GM12878 (cell line): ENCODE results near the gene MMP10. TPM values are rescaled to one million over a fixed set of nuclear protein-coding genes. Genes with fewer than 3 reads are reported as not detected.

Experiments used
- ATAC-seq: fragments of 200-7000 bp; cut with Tn5 transposase; 3 replicates; pipeline ENCODE4 v1.9.1; 2020; ENCODE audit warnings: mild to moderate bottlenecking, moderate library complexity
- BruUV-seq: library from RNA; stranded (reverse); fragments of 400-500 nt; replicated peaks from 2 replicates; lab custom pipeline; 2021; lab: Mats Ljungman, UMichigan
- CTCF ChIA-PET: fragments of 300-600 bp; sonication (Branson Sonifier 250); formaldehyde crosslinking; extraction: SDS; loops from one replicate; lab custom pipeline; 2021; ENCODE audit warnings: inconsistent platforms; lab: Yijun Ruan, JAX
- POLR2A ChIA-PET: fragments of 350-600 bp; formaldehyde crosslinking; extraction: SDS; loops from one replicate; lab custom pipeline; 2021; ENCODE audit warnings: inconsistent platforms; lab: Charles Lee
- RAD21 ChIA-PET: fragments of 300-600 bp; sonication (Branson Sonifier 250); formaldehyde crosslinking; loops from one replicate; lab custom pipeline; 2023; ENCODE audit warnings: antibody characterized with exemption; ENCODE audit not compliant: unreplicated experiment; lab: Charles Lee
- SMC1A ChIA-PET: fragments of 300-600 bp; sonication (Branson Sonifier 250); formaldehyde crosslinking; loops from one replicate; lab custom pipeline; 2023; ENCODE audit not compliant: unreplicated experiment, uncharacterized antibody; lab: Charles Lee
- DNase-seq: peaks from one replicate; pipeline ENCODE4 v3.0.0-alpha.2; 2011; ENCODE audit warnings: low read depth, low spot score
- FAIRE-seq: peaks from 3 replicates; lab custom pipeline; 2011; peaks lifted over from hg19 to GRCh38; lab: Jason Lieb, UNC
- H2AFZ ChIP-seq: 2 replicates; pipeline ENCODE4 v1.6.0; 2011; ENCODE audit warnings: low read depth, low read length, control low read depth; ENCODE audit not compliant: control insufficient read depth
- H3K27ac ChIP-seq: 2 replicates; pipeline ENCODE4 v1.5.1; 2011; ENCODE audit warnings: control low read depth; ENCODE audit not compliant: control insufficient read depth, insufficient read depth
- H3K27me3 ChIP-seq, 2 experiments: replicated peaks in 1 of 2; 2 replicates each; pipeline versions ENCODE4 v1.6.0 to v1.6.1; 2011; ENCODE audit warnings: low read length in 1 of 2; ENCODE audit not compliant: control insufficient read depth in 2 of 2, insufficient read depth in 2 of 2
- H3K36me3 ChIP-seq, 2 experiments: 2 replicates each; pipeline ENCODE4 v1.5.1; 2011; ENCODE audit warnings: low read length in 1 of 2; ENCODE audit not compliant: control insufficient read depth in 2 of 2, insufficient read depth in 2 of 2
- H3K4me1 ChIP-seq: 2 replicates; pipeline ENCODE4 v1.6.1; 2011; ENCODE audit warnings: mild to moderate bottlenecking, low read length, moderate library complexity, mixed read lengths; ENCODE audit not compliant: control insufficient read depth, insufficient read depth
- H3K4me2 ChIP-seq: 2 replicates; pipeline ENCODE4 v1.6.0; 2011; ENCODE audit warnings: control low read depth; ENCODE audit not compliant: control insufficient read depth, insufficient read depth
- H3K4me3 ChIP-seq: fragments of 200-600 bp; sonication (generic); 2 replicates; pipeline ENCODE4 v1.5.1; 2016
- H3K79me2 ChIP-seq: 2 replicates; pipeline ENCODE4 v1.6.0; 2011; ENCODE audit warnings: low read length; ENCODE audit not compliant: control insufficient read depth, insufficient read depth
- H3K9ac ChIP-seq: 2 replicates; pipeline ENCODE4 v1.8.0; 2011; ENCODE audit warnings: low read length, control low read depth, mixed read lengths; ENCODE audit not compliant: control insufficient read depth, insufficient read depth
- H3K9me3 ChIP-seq: replicated peaks from 3 replicates; pipeline ENCODE4 v1.5.1; 2011; ENCODE audit warnings: mild to moderate bottlenecking, low read length; ENCODE audit not compliant: control insufficient read depth, insufficient read depth
- H4K20me1 ChIP-seq: 2 replicates; pipeline ENCODE4 v1.6.0; 2011; ENCODE audit not compliant: control insufficient read depth, insufficient read depth
- ATF7 ChIP-seq: fragments of 450-650 bp; IDR thresholded peaks from 2 replicates; pipeline ENCODE4 v1.6.1; 2016; ENCODE audit warnings: low read depth, mild to moderate bottlenecking
- BCLAF1 ChIP-seq: fragments of 450-650 bp; IDR thresholded peaks from 2 replicates; pipeline ENCODE4 v1.6.1; 2017; ENCODE audit warnings: antibody characterized with exemption, mild to moderate bottlenecking, moderate library complexity
- CBFB ChIP-seq: IDR thresholded peaks from 2 replicates; pipeline ENCODE4 v1.6.1; 2016; ENCODE audit warnings: antibody characterized with exemption, low read depth
- CREB1 ChIP-seq: IDR thresholded peaks from 2 replicates; pipeline ENCODE4 v1.6.1; 2012; ENCODE audit warnings: low read depth, mild to moderate bottlenecking, inconsistent platforms
- ESRRA ChIP-seq: IDR thresholded peaks from 2 replicates; pipeline ENCODE4 v1.6.1; 2012; ENCODE audit warnings: mild to moderate bottlenecking, low read length, improper control_type of control experiment
- IKZF1 ChIP-seq: fragments of 450-650 bp; conservative IDR thresholded peaks from 2 replicates; pipeline ENCODE4 v1.6.1; 2017; ENCODE audit warnings: antibody characterized with exemption, mild to moderate bottlenecking
- MAX ChIP-seq: IDR thresholded peaks from 2 replicates; pipeline ENCODE4 v1.6.1; 2012; ENCODE audit warnings: low read depth, low read length, improper control_type of control experiment
- MTA2 ChIP-seq: fragments of 450-650 bp; IDR thresholded peaks from 2 replicates; pipeline ENCODE4 v1.6.1; 2016; ENCODE audit warnings: low read depth, mild to moderate bottlenecking, moderate library complexity
- NR2C1 ChIP-seq: fragments of 450-650 bp; IDR thresholded peaks from 2 replicates; pipeline ENCODE4 v1.6.1; 2017; ENCODE audit warnings: antibody characterized with exemption, mild to moderate bottlenecking, moderate library complexity
- NRF1 ChIP-seq: conservative IDR thresholded peaks from 2 replicates; pipeline ENCODE4 v1.6.1; 2011; ENCODE audit warnings: mild to moderate bottlenecking, low read depth, low read length, improper control_type of control experiment
- POLR2AphosphoS2 ChIP-seq: IDR thresholded peaks from 2 replicates; pipeline ENCODE4 v1.6.1; 2011; ENCODE audit warnings: low read depth, mild to moderate bottlenecking, low read length, improper control_type of control experiment, moderate library complexity
- POU2F2 ChIP-seq: IDR thresholded peaks from 3 replicates; pipeline ENCODE4 v1.6.1; 2011; ENCODE audit warnings: low read depth, mild to moderate bottlenecking, low read length, borderline replicate concordance
- RBBP5 ChIP-seq: fragments of 200-600 bp; sonication (generic); conservative IDR thresholded peaks from 2 replicates; pipeline ENCODE4 v1.6.1; 2016
- SIN3A ChIP-seq: IDR thresholded peaks from 2 replicates; pipeline ENCODE4 v1.6.1; 2012; ENCODE audit warnings: low read depth, low read length, improper control_type of control experiment
- SMAD1 ChIP-seq: fragments of 450-650 bp; IDR thresholded peaks from 2 replicates; pipeline ENCODE4 v1.6.1; 2018; ENCODE audit warnings: mild to moderate bottlenecking, low read depth; ENCODE audit not compliant: partially characterized antibody
- SPI1 ChIP-seq: IDR thresholded peaks from 2 replicates; pipeline ENCODE4 v1.6.1; 2011; ENCODE audit warnings: low read depth, mild to moderate bottlenecking, low read length, moderate library complexity, borderline replicate concordance; ENCODE audit not compliant: insufficient read depth
- USF2 ChIP-seq: IDR thresholded peaks from 2 replicates; pipeline ENCODE4 v1.6.1; 2011; ENCODE audit warnings: low read depth, low read length, improper control_type of control experiment, borderline replicate concordance
- ZBTB4 ChIP-seq: fragments of 450-650 bp; formaldehyde crosslinking; IDR thresholded peaks from 2 replicates; pipeline ENCODE4 v1.4.0; 2022; ENCODE audit warnings: mild to moderate bottlenecking, moderate library complexity
- WGBS: methylation state at CpG from one replicate; pipeline ENCODE4 v1.1.6; 2016; ENCODE audit warnings: low lambda C conversion rate; ENCODE audit not compliant: insufficient replicate concordance, insufficient coverage; ENCODE audit errors: missing lambda C conversion rate; 5-methylcytosine and 5-hydroxymethylcytosine counted together
- in situ Hi-C: fragments of 300-500 bp; cut with MboI; formaldehyde crosslinking; loops from 9 replicates; pipeline ENCODE4 v1.14.3; 2018; ENCODE audit warnings: mixed read lengths
- intact Hi-C: fragments of 100-400 bp; cut with micrococcal nuclease; formaldehyde crosslinking; loops from one replicate; pipeline ENCODE4 v1.14.2; 2022; ENCODE audit not compliant: unreplicated experiment
- polyA plus RNA-seq, 11 experiments: library from polyadenylated mRNA; depleted of rRNA in 4 of 11; unstranded in 6 of 11; stranded (reverse) in 5 of 11; fragments of >200 nt; fragmentation: Nextera tagmentation in 4 of 11; fragmentation: Illumina TruSeq in 1 of 11; extraction: Ambion mirVana in 4 of 11; extraction: Trizol in 1 of 11; gene quantifications; 1 replicate in 1 of 11; 2 replicates in 10 of 11; pipeline versions ENCODE4 v1.2.1 to v1.2.3, GENCODE V29; 2011 to 2016; ENCODE audit warnings: inconsistent platforms in 2 of 11, missing spikeins in 2 of 11, low read depth in 1 of 11
- total RNA-seq, 4 experiments: library from RNA; depleted of rRNA in 3 of 4; stranded (reverse); fragments of >200 nt in 3 of 4; fragmentation: Illumina TruSeq in 1 of 4; extraction: Trizol in 1 of 4; gene quantifications; 2 replicates each; pipeline versions ENCODE4 v1.2.1 to v1.2.3, GENCODE V29; 2013 to 2021

MMP10 gene
- total and polyA plus RNA-seq, 10 of the 15 experiments (the other 5 are each of a cell fraction or from before 2014, with no cell fraction given): not detected

GRCh38 chr11:102757823-102758549 lies 22.4 kb downstream of the MMP10 start:
- Histone ChIP-seq H3K27ac (no peak overlapping the region), H3K36me3 (no peaks in the 10 kb centered on the region), H3K4me3 (no peak overlapping the region), H3K9me3 (no peaks in the 10 kb centered on the region), H3K27me3 (no peaks in the 10 kb centered on the region; a peak in 1 of 4 replicates), H3K4me1 (no peaks in the 10 kb centered on the region), H2AFZ (no peak overlapping the region), H3K79me2 (no peaks in the 10 kb centered on the region), H4K20me1 (no peaks in the 10 kb centered on the region), H3K9ac (no peak overlapping the region), H3K4me2 (no peak overlapping the region)
- no peak for DNase-seq
- ChIA-PET RAD21 (interaction anchor here (0.6 kb wide), 1 partner anchor 9 kb away, joined by 3 read pairs; no protein-coding TSS in a partner anchor), POLR2A (no interaction called here), CTCF (interaction anchor here (0.6 kb wide), 1 partner anchor 37 kb away, joined by 3 read pairs; no protein-coding TSS in a partner anchor), SMC1A (no interaction called here)
- BruUV-seq: no TSS peak
- in situ Hi-C loops: no loop called here
- no peak for ATAC-seq
- whole genome bisulfite sequencing: 20% methylated on average over 2 of the region's 2 CpGs
- intact Hi-C loops: no loop called here
- FAIRE-seq: no peak
- TF ChIP-seq CREB1 (no peak), NR2C1 (no peak), ESRRA (no peak), IKZF1 (peak; percentile 32; the same call in 1 of the 2 replicates), NRF1 (no peak), MAX (no peak), RBBP5 (no peak), SIN3A (no peak), POU2F2 (no peak), ZBTB4 (CRISPR knock-in tag) (no peak), CBFB (no peak), SMAD1 (no peak), ATF7 (peak; percentile 63), MTA2 (no peak), BCLAF1 (no peak), USF2 (no peak), POLR2AphosphoS2 (no peak), SPI1 (peak; percentile 36; the same call in 1 of the 2 replicates)
